ENCODE measurements around the gene GPR26.

DNA sequence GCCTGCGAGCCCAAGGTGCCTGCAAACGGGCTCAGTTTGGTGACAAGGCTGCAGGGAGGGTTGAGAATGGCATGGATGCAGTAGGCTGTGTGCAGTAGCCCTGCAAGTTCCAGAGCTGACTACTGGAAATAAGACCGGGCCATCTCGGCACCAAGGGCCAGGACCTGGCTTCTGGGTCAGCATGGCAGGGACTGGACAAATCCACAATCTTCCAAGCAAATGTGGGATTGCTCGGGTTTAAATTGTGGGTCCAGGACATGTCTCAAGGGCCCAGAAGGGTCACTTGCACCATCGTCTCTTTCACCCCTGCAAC lies 78.0 kb downstream of the GPR26 start:
- TF ChIP-seq, protein P1, sequence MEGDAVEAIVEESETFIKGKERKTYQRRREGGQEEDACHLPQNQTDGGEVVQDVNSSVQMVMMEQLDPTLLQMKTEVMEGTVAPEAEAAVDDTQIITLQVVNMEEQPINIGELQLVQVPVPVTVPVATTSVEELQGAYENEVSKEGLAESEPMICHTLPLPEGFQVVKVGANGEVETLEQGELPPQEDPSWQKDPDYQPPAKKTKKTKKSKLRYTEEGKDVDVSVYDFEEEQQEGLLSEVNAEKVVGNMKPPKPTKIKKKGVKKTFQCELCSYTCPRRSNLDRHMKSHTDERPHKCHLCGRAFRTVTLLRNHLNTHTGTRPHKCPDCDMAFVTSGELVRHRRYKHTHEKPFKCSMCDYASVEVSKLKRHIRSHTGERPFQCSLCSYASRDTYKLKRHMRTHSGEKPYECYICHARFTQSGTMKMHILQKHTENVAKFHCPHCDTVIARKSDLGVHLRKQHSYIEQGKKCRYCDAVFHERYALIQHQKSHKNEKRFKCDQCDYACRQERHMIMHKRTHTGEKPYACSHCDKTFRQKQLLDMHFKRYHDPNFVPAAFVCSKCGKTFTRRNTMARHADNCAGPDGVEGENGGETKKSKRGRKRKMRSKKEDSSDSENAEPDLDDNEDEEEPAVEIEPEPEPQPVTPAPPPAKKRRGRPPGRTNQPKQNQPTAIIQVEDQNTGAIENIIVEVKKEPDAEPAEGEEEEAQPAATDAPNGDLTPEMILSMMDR (IDR thresholded peaks at IDR 0.05) = no peak
- TF ChIP-seq POLR2AphosphoS5 (IDR thresholded peaks at IDR 0.05) (no peak), POLR2A (IDR thresholded peaks at IDR 0.05; ENCODE audit: low read depth) (no peak), EP300 (IDR thresholded peaks at IDR 0.05) (no peak)
